ENCODE measurements around the gene DOK6.

- TF ChIP-seq, protein P1, sequence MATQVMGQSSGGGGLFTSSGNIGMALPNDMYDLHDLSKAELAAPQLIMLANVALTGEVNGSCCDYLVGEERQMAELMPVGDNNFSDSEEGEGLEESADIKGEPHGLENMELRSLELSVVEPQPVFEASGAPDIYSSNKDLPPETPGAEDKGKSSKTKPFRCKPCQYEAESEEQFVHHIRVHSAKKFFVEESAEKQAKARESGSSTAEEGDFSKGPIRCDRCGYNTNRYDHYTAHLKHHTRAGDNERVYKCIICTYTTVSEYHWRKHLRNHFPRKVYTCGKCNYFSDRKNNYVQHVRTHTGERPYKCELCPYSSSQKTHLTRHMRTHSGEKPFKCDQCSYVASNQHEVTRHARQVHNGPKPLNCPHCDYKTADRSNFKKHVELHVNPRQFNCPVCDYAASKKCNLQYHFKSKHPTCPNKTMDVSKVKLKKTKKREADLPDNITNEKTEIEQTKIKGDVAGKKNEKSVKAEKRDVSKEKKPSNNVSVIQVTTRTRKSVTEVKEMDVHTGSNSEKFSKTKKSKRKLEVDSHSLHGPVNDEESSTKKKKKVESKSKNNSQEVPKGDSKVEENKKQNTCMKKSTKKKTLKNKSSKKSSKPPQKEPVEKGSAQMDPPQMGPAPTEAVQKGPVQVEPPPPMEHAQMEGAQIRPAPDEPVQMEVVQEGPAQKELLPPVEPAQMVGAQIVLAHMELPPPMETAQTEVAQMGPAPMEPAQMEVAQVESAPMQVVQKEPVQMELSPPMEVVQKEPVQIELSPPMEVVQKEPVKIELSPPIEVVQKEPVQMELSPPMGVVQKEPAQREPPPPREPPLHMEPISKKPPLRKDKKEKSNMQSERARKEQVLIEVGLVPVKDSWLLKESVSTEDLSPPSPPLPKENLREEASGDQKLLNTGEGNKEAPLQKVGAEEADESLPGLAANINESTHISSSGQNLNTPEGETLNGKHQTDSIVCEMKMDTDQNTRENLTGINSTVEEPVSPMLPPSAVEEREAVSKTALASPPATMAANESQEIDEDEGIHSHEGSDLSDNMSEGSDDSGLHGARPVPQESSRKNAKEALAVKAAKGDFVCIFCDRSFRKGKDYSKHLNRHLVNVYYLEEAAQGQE (IDR thresholded peaks at IDR 0.05; ENCODE audit: insufficient read depth in 1 of 2, low read depth in 2 of 2, low read length in 2 of 2) = no peak
- TF ChIP-seq POLR2AphosphoS5 (IDR thresholded peaks at IDR 0.05; ENCODE audit: low read depth, low read length) = no peak
- TF ChIP-seq SIN3A (IDR thresholded peaks at IDR 0.05; ENCODE audit: borderline replicate concordance, insufficient read depth, low read length) = no peak
- no peak for TF ChIP-seq TAF1 (IDR thresholded peaks at IDR 0.05; ENCODE audit: borderline replicate concordance, insufficient read depth, low read length)
Measured at GRCh38 chr18:69734536-69734935, 333.8 kb downstream of the DOK6 start.

Measured in PFSK-1 (cell line).